ENCODE measurements around the gene FBXL7. TPM values are rescaled to one million over a fixed set of nuclear protein-coding genes. Genes with fewer than 3 reads are reported as not detected.

FBXL7 gene
- total RNA-seq, 1 experiment from 2014 or later = not detected

GRCh38 chr5:15850939-15851341 lies 351.0 kb downstream of the FBXL7 start:
- TF ChIP-seq, protein P1, sequence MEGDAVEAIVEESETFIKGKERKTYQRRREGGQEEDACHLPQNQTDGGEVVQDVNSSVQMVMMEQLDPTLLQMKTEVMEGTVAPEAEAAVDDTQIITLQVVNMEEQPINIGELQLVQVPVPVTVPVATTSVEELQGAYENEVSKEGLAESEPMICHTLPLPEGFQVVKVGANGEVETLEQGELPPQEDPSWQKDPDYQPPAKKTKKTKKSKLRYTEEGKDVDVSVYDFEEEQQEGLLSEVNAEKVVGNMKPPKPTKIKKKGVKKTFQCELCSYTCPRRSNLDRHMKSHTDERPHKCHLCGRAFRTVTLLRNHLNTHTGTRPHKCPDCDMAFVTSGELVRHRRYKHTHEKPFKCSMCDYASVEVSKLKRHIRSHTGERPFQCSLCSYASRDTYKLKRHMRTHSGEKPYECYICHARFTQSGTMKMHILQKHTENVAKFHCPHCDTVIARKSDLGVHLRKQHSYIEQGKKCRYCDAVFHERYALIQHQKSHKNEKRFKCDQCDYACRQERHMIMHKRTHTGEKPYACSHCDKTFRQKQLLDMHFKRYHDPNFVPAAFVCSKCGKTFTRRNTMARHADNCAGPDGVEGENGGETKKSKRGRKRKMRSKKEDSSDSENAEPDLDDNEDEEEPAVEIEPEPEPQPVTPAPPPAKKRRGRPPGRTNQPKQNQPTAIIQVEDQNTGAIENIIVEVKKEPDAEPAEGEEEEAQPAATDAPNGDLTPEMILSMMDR (IDR thresholded peaks at IDR 0.05; ENCODE audit: unreplicated experiment) = no peak
- intact Hi-C loops (cut with micrococcal nuclease) = no loop called here
- no peak for DNase-seq (ENCODE audit: unreplicated experiment)
- Mint-ChIP-seq H3K36me3 (ENCODE audit: insufficient read depth, unreplicated experiment) (no peaks in the 10 kb centered on the region), H3K4me3 (ENCODE audit: unreplicated experiment) (no peak overlapping the region), H3K27ac (ENCODE audit: low read depth, unreplicated experiment) (no peak overlapping the region), H3K27me3 (ENCODE audit: insufficient read depth, unreplicated experiment) (no peaks in the 10 kb centered on the region), H3K9me3 (ENCODE audit: unreplicated experiment) (no peaks in the 10 kb centered on the region), H3K4me1 (ENCODE audit: insufficient read depth, unreplicated experiment) (no peaks in the 10 kb centered on the region)
- ChIA-PET POLR2A (no interaction called here), CTCF (interaction anchor here (1.0 kb wide), 1 partner anchor 16 kb away, joined by 3 read pairs; no protein-coding TSS in a partner anchor)
- no TSS peak for BruUV-seq (replicated peaks)

DNA sequence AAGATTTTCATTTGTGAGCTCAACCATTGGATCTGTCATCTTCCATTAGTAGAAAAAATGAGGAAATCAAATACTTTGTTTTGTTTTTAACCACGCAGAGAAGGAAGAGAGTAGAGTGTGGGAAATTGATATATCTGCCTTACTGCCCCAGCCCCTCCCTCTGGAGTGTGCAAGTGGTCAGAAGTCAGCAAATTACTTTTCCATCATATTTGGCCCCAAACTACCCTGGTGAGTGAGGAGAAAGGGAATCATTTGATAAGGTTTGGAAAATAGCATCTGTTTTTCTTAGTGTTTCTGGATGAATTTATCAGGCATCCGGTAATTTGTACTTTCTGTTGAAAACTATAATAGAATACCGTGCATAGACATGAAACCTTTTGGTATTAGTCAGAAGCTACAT lies 352.2 kb downstream of the FBXL7 start:
- DNase-seq (ENCODE audit: unreplicated experiment) = no peak
- BruUV-seq (replicated peaks) = no TSS peak
- intact Hi-C loops (cut with micrococcal nuclease) = no loop called here
- Mint-ChIP-seq H3K4me3 (ENCODE audit: unreplicated experiment) (no peak overlapping the region), H3K27ac (ENCODE audit: low read depth, unreplicated experiment) (no peak overlapping the region), H3K4me1 (ENCODE audit: insufficient read depth, unreplicated experiment) (no peaks in the 10 kb centered on the region), H3K36me3 (ENCODE audit: insufficient read depth, unreplicated experiment) (no peaks in the 10 kb centered on the region), H3K27me3 (ENCODE audit: insufficient read depth, unreplicated experiment) (no peaks in the 10 kb centered on the region), H3K9me3 (ENCODE audit: unreplicated experiment) (no peaks in the 10 kb centered on the region)
- TF ChIP-seq, protein P1 (IDR thresholded peaks at IDR 0.05; ENCODE audit: unreplicated experiment) = no peak
- ChIA-PET POLR2A (no interaction called here), CTCF (interaction anchor here (0.6 to 1.3 kb wide), 2 partner anchors 26 to 28 kb away, joined by 4 read pairs; no protein-coding TSS in a partner anchor)

DNA sequence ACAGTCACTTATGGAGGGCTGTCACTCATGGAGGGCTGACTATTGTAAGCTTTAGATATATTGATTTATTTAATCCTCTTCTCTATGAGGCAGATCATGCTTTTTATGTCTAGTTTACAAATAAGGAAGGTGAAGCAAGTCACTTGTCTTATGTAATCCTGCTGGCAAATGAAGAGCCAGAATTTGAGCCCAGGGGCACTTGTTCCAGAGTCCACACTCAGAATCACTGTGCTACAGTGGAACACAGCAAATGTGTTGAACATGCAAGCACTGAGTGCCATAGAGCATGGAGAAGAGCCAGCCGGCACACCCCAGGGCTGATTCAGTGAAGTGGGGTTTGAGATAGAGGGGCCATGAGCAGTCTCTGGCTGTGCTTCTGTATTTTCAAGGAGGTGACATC lies 353.0 kb downstream of the FBXL7 start:
- no peaks in the 10 kb centered on the region for H3K36me3 Mint-ChIP-seq (ENCODE audit: insufficient read depth, unreplicated experiment)
- no peak overlapping the region for H3K27ac Mint-ChIP-seq (ENCODE audit: low read depth, unreplicated experiment)
- TF ChIP-seq, protein P1 (IDR thresholded peaks at IDR 0.05; ENCODE audit: unreplicated experiment) = no peak
- no TSS peak for BruUV-seq (replicated peaks)
- H3K27me3 Mint-ChIP-seq (ENCODE audit: insufficient read depth, unreplicated experiment) = no peaks in the 10 kb centered on the region
- no peaks in the 10 kb centered on the region for H3K9me3 Mint-ChIP-seq (ENCODE audit: unreplicated experiment)
- POLR2A ChIA-PET = no interaction called here
- DNase-seq (ENCODE audit: unreplicated experiment) = no peak
- no peaks in the 10 kb centered on the region for H3K4me1 Mint-ChIP-seq (ENCODE audit: insufficient read depth, unreplicated experiment)
- intact Hi-C loops (cut with micrococcal nuclease) = no loop called here
- CTCF ChIA-PET = interaction anchor here (1.3 kb wide), 1 partner anchor 27 kb away, joined by 4 read pairs; no protein-coding TSS in a partner anchor
- H3K4me3 Mint-ChIP-seq (ENCODE audit: unreplicated experiment) = no peak overlapping the region

DNA sequence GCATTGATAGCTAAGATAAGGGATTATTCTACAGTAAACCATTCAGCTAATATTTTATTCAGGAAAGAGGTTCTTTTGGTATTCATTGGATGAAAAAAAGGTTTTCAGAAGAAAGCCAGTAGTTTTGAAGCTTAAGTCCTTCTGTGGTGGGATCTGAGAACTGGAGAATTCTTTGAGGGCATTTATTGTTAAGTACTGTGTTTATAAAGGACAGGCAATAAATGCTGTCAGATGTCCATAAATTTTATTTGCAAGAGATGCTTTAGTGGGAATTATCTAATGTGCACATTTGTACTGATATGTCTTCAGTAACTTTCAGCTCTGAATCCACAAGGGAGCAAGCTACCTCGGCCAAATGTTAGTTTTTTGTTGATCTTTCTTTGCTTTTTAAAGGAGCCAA lies 358.3 kb downstream of the FBXL7 start:
- Mint-ChIP-seq H3K36me3 (ENCODE audit: insufficient read depth, unreplicated experiment) (no peaks in the 10 kb centered on the region), H3K4me3 (ENCODE audit: unreplicated experiment) (no peak overlapping the region), H3K27ac (ENCODE audit: low read depth, unreplicated experiment) (no peak overlapping the region), H3K27me3 (ENCODE audit: insufficient read depth, unreplicated experiment) (no peaks in the 10 kb centered on the region), H3K4me1 (ENCODE audit: insufficient read depth, unreplicated experiment) (no peaks in the 10 kb centered on the region), H3K9me3 (ENCODE audit: unreplicated experiment) (no peaks in the 10 kb centered on the region)
- BruUV-seq (replicated peaks) = no TSS peak
- DNase-seq (ENCODE audit: unreplicated experiment) = no peak
- TF ChIP-seq, protein P1 (IDR thresholded peaks at IDR 0.05; ENCODE audit: unreplicated experiment) = no peak
- intact Hi-C loops (cut with micrococcal nuclease) = no loop called here
- POLR2A ChIA-PET = interaction anchor here (0.6 kb wide), 1 partner anchor 649 kb away, joined by 3 read pairs; no protein-coding TSS in a partner anchor
- CTCF ChIA-PET = no interaction called here
